HEK293T (cell line): ENCODE results near the gene EME2.

Experiments used
- CTCF ChIA-PET: fragments of 350-600 bp; formaldehyde crosslinking; extraction: SDS; loops from one replicate; lab custom pipeline; 2021; ENCODE audit warnings: antibody characterized with exemption, inconsistent platforms; lab: Yijun Ruan, JAX
- POLR2A ChIA-PET: fragments of 350-600 bp; formaldehyde crosslinking; extraction: SDS; loops from one replicate; lab custom pipeline; 2020; ENCODE audit warnings: antibody characterized with exemption, inconsistent platforms; lab: Yijun Ruan, JAX
- DNase-seq: peaks from one replicate; pipeline ENCODE4 v3.0.0; 2012; ENCODE audit warnings: mixed read lengths; ENCODE audit errors: extremely low spot score
- ARNT ChIP-seq: fragments of 450-650 bp; IDR thresholded peaks from 2 replicates; pipeline ENCODE4 v1.6.1; 2017; ENCODE audit warnings: mild to moderate bottlenecking
- BHLHE40 ChIP-seq: fragments of 450-650 bp; IDR thresholded peaks from 2 replicates; pipeline ENCODE4 v1.6.1; 2016; ENCODE audit warnings: mild to moderate bottlenecking, moderate library complexity, borderline replicate concordance
- CTBP1 ChIP-seq: fragments of 450-650 bp; IDR thresholded peaks from 2 replicates; pipeline ENCODE4 v1.6.1; 2016; ENCODE audit warnings: borderline replicate concordance
- ELF4 ChIP-seq: fragments of 450-650 bp; IDR thresholded peaks from 2 replicates; pipeline ENCODE4 v1.6.1; 2017; ENCODE audit warnings: antibody characterized with exemption
- FOXA1 ChIP-seq: fragments of 450-650 bp; IDR thresholded peaks from 2 replicates; pipeline ENCODE4 v1.6.1; 2016; ENCODE audit warnings: mild to moderate bottlenecking
- FOXK2 ChIP-seq: fragments of 450-650 bp; IDR thresholded peaks from 2 replicates; pipeline ENCODE4 v1.6.1; 2016; ENCODE audit warnings: mild to moderate bottlenecking
- FOXM1 ChIP-seq: fragments of 450-650 bp; IDR thresholded peaks from 2 replicates; pipeline ENCODE4 v1.6.1; 2017; ENCODE audit warnings: mild to moderate bottlenecking, borderline replicate concordance
- HDGF ChIP-seq: fragments of 450-650 bp; IDR thresholded peaks from 2 replicates; pipeline ENCODE4 v1.6.1; 2017; ENCODE audit warnings: antibody characterized with exemption, borderline replicate concordance
- L3MBTL2 ChIP-seq: fragments of 450-650 bp; conservative IDR thresholded peaks from 2 replicates; pipeline ENCODE4 v1.6.1; 2016; ENCODE audit warnings: mild to moderate bottlenecking
- LEF1 ChIP-seq: fragments of 450-650 bp; IDR thresholded peaks from 2 replicates; pipeline ENCODE4 v1.6.1; 2017; ENCODE audit warnings: mild to moderate bottlenecking, borderline replicate concordance
- NFRKB ChIP-seq: fragments of 450-650 bp; IDR thresholded peaks from 2 replicates; pipeline ENCODE4 v1.6.1; 2016; ENCODE audit warnings: mild to moderate bottlenecking, moderate library complexity
- SP1 ChIP-seq: fragments of 450-650 bp; IDR thresholded peaks from 2 replicates; pipeline ENCODE4 v1.6.1; 2017
- SUZ12 ChIP-seq: fragments of 450-650 bp; IDR thresholded peaks from 2 replicates; pipeline ENCODE4 v1.6.1; 2016; ENCODE audit warnings: mild to moderate bottlenecking
- TARDBP ChIP-seq: fragments of 450-650 bp; IDR thresholded peaks from 2 replicates; pipeline ENCODE4 v1.6.1; 2016
- ZNF384 ChIP-seq: fragments of 450-650 bp; IDR thresholded peaks from 2 replicates; pipeline ENCODE4 v1.6.1; 2016
- TF ChIP-seq, protein P1 (sequence below): fragments of 450-650 bp; IDR thresholded peaks from 2 replicates; pipeline ENCODE4 v1.6.1; 2016

EME2 gene

DNA sequence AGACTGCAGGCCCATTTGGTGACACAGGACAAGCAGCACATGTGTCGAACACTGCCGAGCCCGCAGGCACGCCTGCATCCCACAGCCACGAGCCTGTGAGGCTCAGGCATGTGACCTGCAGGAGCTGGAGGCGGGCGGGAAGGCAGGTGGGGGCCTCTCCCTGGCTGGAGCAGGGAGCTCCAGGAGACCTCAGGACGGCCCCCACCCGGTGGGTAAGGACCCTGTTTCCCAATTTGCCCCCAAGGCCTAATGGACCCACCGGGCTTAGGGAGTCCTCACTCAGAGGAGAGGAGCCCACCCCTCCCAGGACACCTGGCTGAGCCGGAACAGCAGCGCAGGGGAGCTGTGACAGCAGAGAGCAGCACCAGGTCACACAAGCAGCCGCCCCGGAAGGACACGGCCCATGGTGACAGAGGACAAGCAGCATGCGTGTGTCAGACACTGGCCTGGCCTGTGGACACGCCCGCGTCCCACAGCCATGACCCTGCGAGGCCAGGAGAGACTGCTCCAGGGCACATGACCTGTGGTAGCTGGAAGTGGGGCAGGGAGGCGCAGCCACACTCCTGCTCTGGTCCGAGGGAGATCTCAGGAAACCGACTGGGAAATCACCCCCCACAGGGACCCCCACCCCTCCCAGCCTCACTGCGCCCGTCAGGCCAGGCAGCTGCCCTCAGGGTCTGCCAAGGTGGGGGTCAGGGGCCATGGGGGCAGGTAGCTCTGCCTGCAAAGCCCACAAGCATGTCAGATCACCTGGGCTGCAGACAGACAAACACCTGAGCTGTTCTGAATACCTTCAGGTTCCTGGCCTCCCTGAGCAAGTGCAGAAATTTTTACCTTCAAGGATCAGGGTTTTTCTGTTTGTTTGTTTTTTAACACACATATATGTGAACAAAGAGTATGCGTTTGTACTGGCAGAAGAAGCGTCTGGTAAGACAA is 7.4 kb downstream of the EME2 start:
- POLR2A ChIA-PET: interaction anchor here (1.5 to 3.3 kb wide), 2 partner anchors 8 to 13 kb away, joined by 3 to 71 read pairs; partner anchors contain the start of genes EME2, MRPS34 and NME3
- TF ChIP-seq ZNF384 (no peak), LEF1 (no peak), BHLHE40 (no peak), SUZ12 (no peak), ELF4 (no peak), ARNT (no peak), SP1 (no peak), CTBP1 (no peak), FOXA1 (no peak), TARDBP (no peak), FOXM1 (no peak)
- TF ChIP-seq, protein P1, sequence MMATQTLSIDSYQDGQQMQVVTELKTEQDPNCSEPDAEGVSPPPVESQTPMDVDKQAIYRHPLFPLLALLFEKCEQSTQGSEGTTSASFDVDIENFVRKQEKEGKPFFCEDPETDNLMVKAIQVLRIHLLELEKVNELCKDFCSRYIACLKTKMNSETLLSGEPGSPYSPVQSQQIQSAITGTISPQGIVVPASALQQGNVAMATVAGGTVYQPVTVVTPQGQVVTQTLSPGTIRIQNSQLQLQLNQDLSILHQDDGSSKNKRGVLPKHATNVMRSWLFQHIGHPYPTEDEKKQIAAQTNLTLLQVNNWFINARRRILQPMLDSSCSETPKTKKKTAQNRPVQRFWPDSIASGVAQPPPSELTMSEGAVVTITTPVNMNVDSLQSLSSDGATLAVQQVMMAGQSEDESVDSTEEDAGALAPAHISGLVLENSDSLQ: no peak
- DNase-seq: no peak
- CTCF ChIA-PET: no interaction called here

DNA sequence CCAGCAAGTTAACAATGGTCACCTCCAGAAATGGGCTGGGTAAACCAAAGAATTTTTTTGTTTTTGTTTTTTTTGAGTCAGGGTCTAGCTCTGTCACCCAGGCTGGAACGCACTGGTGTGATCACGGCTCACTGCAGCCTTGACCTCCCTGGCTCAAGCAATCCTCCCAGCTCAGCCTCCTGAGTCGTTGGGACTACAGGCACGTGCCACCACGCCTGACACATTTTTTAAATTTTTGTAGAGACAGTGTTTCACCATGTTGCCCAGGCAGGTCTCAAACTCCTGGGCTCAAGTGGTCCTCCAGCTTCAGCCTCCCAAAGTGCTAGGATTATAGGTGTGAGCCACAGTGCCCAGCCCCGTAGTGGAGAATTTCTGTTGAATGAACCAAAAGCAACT is 8.1 kb downstream of the EME2 start:
- TF ChIP-seq FOXK2 (no peak), FOXM1 (no peak), TARDBP (no peak), ZNF384 (no peak), BHLHE40 (no peak)
- CTCF ChIA-PET: no interaction called here
- POLR2A ChIA-PET: interaction anchor here (1.5 to 3.3 kb wide), 3 partner anchors 8 to 75 kb away, joined by 3 to 71 read pairs (median 11); partner anchors contain the start of genes EME2, MAPK8IP3, MRPS34 and NME3
- no peak for DNase-seq

DNA sequence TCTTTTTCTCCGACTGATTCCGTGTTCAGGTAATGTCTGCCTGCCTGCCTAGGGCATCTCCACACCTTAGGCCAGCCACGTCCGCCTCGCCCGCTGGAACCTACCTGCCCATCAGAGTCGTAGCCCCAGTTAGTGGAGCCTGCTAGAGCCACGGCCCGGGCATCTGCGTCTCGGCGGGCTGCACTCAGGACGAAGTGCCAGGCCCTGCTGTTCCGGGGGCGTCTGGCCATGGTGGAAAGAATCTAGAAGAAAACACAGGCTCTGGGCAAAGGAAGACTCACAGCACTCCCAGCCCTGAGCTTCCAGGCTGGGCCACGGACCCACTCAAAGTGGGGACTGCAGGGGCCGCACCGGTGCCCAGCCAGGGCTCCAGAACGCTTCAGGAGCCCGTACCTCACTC is 8.6 kb downstream of the EME2 start:
- CTCF ChIA-PET: no interaction called here

DNA sequence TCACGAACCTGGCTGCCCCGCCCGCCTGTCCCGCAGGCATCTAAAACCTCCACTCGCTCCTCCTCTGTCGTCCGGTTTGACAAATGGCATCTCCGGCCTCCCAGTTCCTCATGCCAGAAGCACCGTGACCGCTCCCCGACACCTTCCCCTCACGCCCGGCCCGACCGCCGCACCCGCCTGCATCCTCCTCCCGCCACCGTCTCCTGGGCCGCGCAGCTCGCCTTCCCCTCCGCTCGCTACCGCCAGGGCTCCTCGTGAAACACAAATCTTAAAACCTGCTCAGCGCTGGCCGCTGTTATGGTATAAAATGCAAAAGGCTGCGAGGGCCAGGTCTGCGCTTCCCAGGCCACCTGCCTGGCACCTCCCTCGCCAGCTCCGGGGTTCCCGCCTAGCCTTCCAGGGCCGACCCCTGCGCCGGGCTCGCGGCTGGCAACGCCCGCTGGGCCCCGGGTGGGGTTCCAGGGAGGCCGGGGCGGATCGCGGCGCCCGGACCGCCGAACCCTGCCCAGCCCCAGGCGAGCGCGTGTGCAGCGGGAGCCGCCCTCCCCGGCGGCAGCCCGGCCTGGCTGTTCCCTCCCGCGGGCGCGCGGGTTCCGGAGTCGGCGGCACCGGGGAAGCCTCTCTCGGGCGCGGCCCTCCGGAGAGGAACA is 9.3 kb downstream of the EME2 start:
- DNase-seq: no peak
- peak; percentile 72; the same call in 1 of the 2 replicates for TF ChIP-seq L3MBTL2
- no peak for TF ChIP-seq HDGF
- no peak for TF ChIP-seq TARDBP
- no peak for TF ChIP-seq FOXA1
- TF ChIP-seq FOXK2: no peak
- 0 out of 2 replicates have a peak, but pooled peaks have one; percentile 50 for TF ChIP-seq LEF1
- no peak for TF ChIP-seq SP1
- no peak for TF ChIP-seq ELF4
- ChIA-PET POLR2A (interaction anchor here (0.8 to 3.3 kb wide), 13 partner anchors 9 to 183 kb away, joined by 3 to 71 read pairs (median 7); partner anchors contain the start of genes CRAMP1, EME2, FAHD1 and HAGH), CTCF (interaction anchor here (1.0 kb wide), 1 partner anchor 76 kb away, joined by 3 read pairs; the partner anchor contains the start of gene MAPK8IP3)

More for the DNA sequence above, 8.6 kb downstream of the EME2 start:
- POLR2A ChIA-PET: interaction anchor here (2.3 to 3.3 kb wide), 2 partner anchors 9 to 75 kb away, joined by 11 to 71 read pairs; partner anchors contain the start of genes EME2, MAPK8IP3, MRPS34 and NME3
- no peak for TF ChIP-seq L3MBTL2
- DNase-seq: no peak

DNA sequence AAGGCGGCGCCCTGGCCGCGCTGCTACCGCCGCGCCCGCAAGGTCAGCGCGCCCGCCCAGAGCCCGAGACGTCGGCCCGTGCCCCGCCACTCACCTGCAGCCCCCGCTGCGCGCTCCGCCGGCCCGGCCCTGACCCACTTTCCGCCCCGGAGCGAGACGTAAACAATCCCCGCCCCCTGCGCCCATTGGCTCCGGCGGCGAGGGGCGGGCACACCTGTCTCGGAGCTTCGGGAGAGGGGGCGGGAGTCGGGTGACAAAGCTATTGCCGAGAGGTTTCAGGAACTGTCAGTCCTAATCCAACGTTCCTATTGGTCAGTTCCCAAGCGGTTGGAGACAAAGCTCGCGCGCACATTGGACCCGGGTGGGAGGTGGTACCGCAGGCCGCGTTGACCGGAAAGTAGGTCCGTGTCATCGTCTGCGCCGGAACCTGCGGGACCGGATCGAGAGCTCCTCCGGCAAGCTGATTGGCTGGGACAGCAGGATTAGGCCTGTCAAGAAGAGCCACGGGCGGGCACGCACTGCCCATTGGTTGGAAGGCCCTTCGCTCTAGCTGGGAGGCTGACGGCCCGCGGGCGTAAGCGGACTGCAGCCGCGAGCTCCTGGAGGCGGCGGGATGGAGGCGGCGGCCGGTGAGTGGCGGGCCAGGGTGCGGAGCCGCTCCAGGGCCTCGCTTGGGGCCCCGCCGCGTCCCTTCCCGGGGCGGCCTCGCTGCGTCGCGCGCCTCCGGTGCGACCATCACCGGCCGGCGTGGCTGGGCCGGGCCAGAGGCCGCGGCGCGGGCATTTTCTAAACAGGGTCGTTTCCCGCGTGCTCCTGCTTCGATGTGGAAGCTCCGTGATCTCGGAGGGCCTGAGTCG is 10.0 kb downstream of the EME2 start, which contains the start of the genes NUBP2 and SPSB3:
TSS of gene NUBP2 (plus strand) at position 553 of the 857 bp plus-strand sequence. CDS start at position 614, 61 bp downstream.
TSS of gene SPSB3 (minus strand) at position 164 of the 857 bp plus-strand sequence. CDS start 1,088 bp downstream, outside the sequence.
- ChIA-PET POLR2A (interaction anchor here (0.6 to 3.3 kb wide), 26 partner anchors 10 to 362 kb away, joined by 3 to 71 read pairs (median 5); partner anchors contain the start of genes CRAMP1, EME2, FAHD1 and HAGH), CTCF (interaction anchor here (0.5 to 1.0 kb wide), 4 partner anchors 8 to 77 kb away, joined by 3 to 5 read pairs (median 4); partner anchors contain the start of genes EME2, MAPK8IP3 and MRPS34)
- DNase-seq: peak; percentile 94
- TF ChIP-seq BHLHE40 (no peak), CTBP1 (no peak), FOXK2 (no peak), LEF1 (peak; percentile 80), NFRKB (no peak), FOXA1 (no peak), ZNF384 (no peak), SP1 (no peak), TARDBP (no peak), FOXM1 (no peak), HDGF (no peak), ARNT (0 out of 2 replicates have a peak, but pooled peaks have one; percentile 28), ELF4 (no peak), SUZ12 (no peak), L3MBTL2 (no peak)
- TF ChIP-seq, protein P1: peak; percentile 100
